Breast epithelium (tissue), 3 donors: ENCODE measurements around the gene FAM174B.

Experiments
- CTCF ChIP-seq, 3 donors: fragments of 450-650 bp; IDR thresholded peaks; one replicate each; pipeline ENCODE4 v1.5.1; 2016 to 2017; ENCODE audit warnings: antibody characterized with exemption in 3 of 3, mild to moderate bottlenecking in 3 of 3, moderate library complexity in 3 of 3
- POLR2AphosphoS5 ChIP-seq, 3 donors: sonication (generic); formaldehyde crosslinking; IDR thresholded peaks; one replicate each; pipeline ENCODE4 v1.6.1; 2017; ENCODE audit warnings: antibody characterized with exemption in 3 of 3

- TF ChIP-seq CTCF (IDR thresholded peaks at IDR 0.05) (no peak), POLR2AphosphoS5 (IDR thresholded peaks at IDR 0.05) (no peak)
Observed at GRCh38 chr15:92637626-92638025, 17.9 kb downstream of the FAM174B start.
